ENCODE data around the gene LONP2. TPM values are rescaled to one million over a fixed set of nuclear protein-coding genes. Genes with fewer than 3 reads are reported as not detected.
A peak's percentile ranks its signal among the peaks of the same experiment; 100 is the strongest.

LONP2 gene
- total and polyA plus RNA-seq, 9 of the 15 experiments (the other 6 are each of a cell fraction or from before 2014, with no cell fraction given) = 8.1 to 41.2 (median 25.6) TPM

- no peak for TF ChIP-seq SMC3 (conservative IDR thresholded peaks at IDR 0.05; ENCODE audit: insufficient read depth, low read depth, low read length)
- TF ChIP-seq JUN (IDR thresholded peaks at IDR 0.05; ENCODE audit: borderline replicate concordance, low read depth, low read length) = no peak
- no peak for TF ChIP-seq JUN (CRISPR knock-in tag; IDR thresholded peaks at IDR 0.05; ENCODE audit: borderline replicate concordance)
- TF ChIP-seq ZNF695 (CRISPR knock-in tag; IDR thresholded peaks at IDR 0.05) = no peak
- peak; percentile 41; the same call in 1 of the 2 replicates for TF ChIP-seq CEBPB (tag; IDR thresholded peaks at IDR 0.05)
- TF ChIP-seq MEF2D (tag; conservative IDR thresholded peaks at IDR 0.05; ENCODE audit: low read depth) = no peak
- TF ChIP-seq HMBOX1 (IDR thresholded peaks at IDR 0.05) = 0 out of 2 replicates have a peak, but pooled peaks have one; percentile 41
- no peak for TF ChIP-seq ZNF263 (CRISPR knock-in tag; IDR thresholded peaks at IDR 0.05; ENCODE audit: borderline replicate concordance)
- no peak for TF ChIP-seq JUND (IDR thresholded peaks at IDR 0.05; ENCODE audit: borderline replicate concordance, low read depth, low read length)
- no peak for TF ChIP-seq JUND (tag; IDR thresholded peaks at IDR 0.05; ENCODE audit: borderline replicate concordance, low read depth, low read length)
- TF ChIP-seq TCF15 (CRISPR knock-in tag; IDR thresholded peaks at IDR 0.05) = no peak
- TF ChIP-seq CEBPG (CRISPR knock-in tag; IDR thresholded peaks at IDR 0.05) = 0 out of 2 replicates have a peak, but pooled peaks have one; percentile 27
- TF ChIP-seq CEBPG (tag; conservative IDR thresholded peaks at IDR 0.05 in 1 of 2, IDR thresholded peaks at IDR 0.05 in 1 of 2) = no peak
- no peak for TF ChIP-seq EWSR1 (IDR thresholded peaks at IDR 0.05; ENCODE audit: borderline replicate concordance, low read depth, partially characterized antibody)
- no peak for TF ChIP-seq BHLHE40 (IDR thresholded peaks at IDR 0.05; ENCODE audit: low read length)
- TF ChIP-seq VEZF1 (CRISPR knock-in tag; IDR thresholded peaks at IDR 0.05) = no peak
- TF ChIP-seq PTTG1 (tag; IDR thresholded peaks at IDR 0.05; ENCODE audit: low read depth) = no peak
- no peak for TF ChIP-seq MCM5 (IDR thresholded peaks at IDR 0.05; ENCODE audit: low read depth)
- no peak for TF ChIP-seq KLF13 (tag; IDR thresholded peaks at IDR 0.05; ENCODE audit: borderline replicate concordance, low read depth)
- peak; percentile 7; the same call in 1 of the 2 replicates for TF ChIP-seq TCF3 (CRISPR knock-in tag; IDR thresholded peaks at IDR 0.05)
- TF ChIP-seq CHD4 (IDR thresholded peaks at IDR 0.05; ENCODE audit: insufficient read depth, insufficient replicate concordance, low read depth, low read length, poor library complexity, severe bottlenecking) = no peak
- TF ChIP-seq TGIF2 (CRISPR knock-in tag; IDR thresholded peaks at IDR 0.05) = no peak
- no peak for TF ChIP-seq PHF21A (IDR thresholded peaks at IDR 0.05; ENCODE audit: borderline replicate concordance, low read depth)
- no peak for TF ChIP-seq SRF (CRISPR knock-in tag; IDR thresholded peaks at IDR 0.05)
- TF ChIP-seq TAL1 (IDR thresholded peaks at IDR 0.05) = 0 out of 2 replicates have a peak, but pooled peaks have one; percentile 23
- TF ChIP-seq GTF2E2 (tag; IDR thresholded peaks at IDR 0.05) = no peak
- TF ChIP-seq NCOA2 (IDR thresholded peaks at IDR 0.05; ENCODE audit: partially characterized antibody in 2 of 2) = no peak
- TF ChIP-seq PML (IDR thresholded peaks at IDR 0.05; ENCODE audit: low read length) = no peak
- no peak for TF ChIP-seq ZBTB1 (CRISPR knock-in tag; IDR thresholded peaks at IDR 0.05; ENCODE audit: borderline replicate concordance, low read depth)
These were observed 134.7 kb downstream of the LONP2 start (continued) for GRCh38 chr16:48378836-48379235.
